Activated CD4-positive, alpha-beta T cell treated with anti-CD3 and anti-CD28 coated beads, Interleukin-2, amount 10 ng/mL, durations not matched to agents 7 days and 5 days (primary cell): Measurements from ENCODE around the gene GRID1. TPM values are rescaled to one million over a fixed set of nuclear protein-coding genes. Genes with fewer than 3 reads are reported as not detected.

Experiments used
- CTCF ChIA-PET: fragments of 350-600 bp; sonication (Branson Sonifier 250); formaldehyde crosslinking; loops from one replicate; lab custom pipeline; 2021; ENCODE audit warnings: antibody characterized with exemption; lab: Charles Lee
- POLR2A ChIA-PET: fragments of 350-600 bp; sonication (Branson Sonifier 250); formaldehyde crosslinking; loops from one replicate; lab custom pipeline; 2021; ENCODE audit warnings: antibody characterized with exemption; lab: Charles Lee
- DNase-seq: peaks from one replicate; pipeline ENCODE4 v3.0.0-alpha.2; 2020
- H3K27ac Mint-ChIP-seq: one replicate; pipeline ENCODE4 v1.8.0; 2021; ENCODE audit warnings: mild to moderate bottlenecking, moderate library complexity, mixed read lengths
- H3K27me3 Mint-ChIP-seq: one replicate; pipeline ENCODE4 v1.8.0; 2021; ENCODE audit warnings: mixed read lengths
- H3K36me3 Mint-ChIP-seq: one replicate; pipeline ENCODE4 v1.8.0; 2021; ENCODE audit warnings: low read depth, mixed read lengths
- H3K4me1 Mint-ChIP-seq: one replicate; pipeline ENCODE4 v1.8.0; 2021; ENCODE audit warnings: mixed read lengths
- H3K4me3 Mint-ChIP-seq: one replicate; pipeline ENCODE4 v1.8.0; 2021; ENCODE audit warnings: mild to moderate bottlenecking, moderate library complexity, mixed read lengths
- H3K9me3 Mint-ChIP-seq: one replicate; pipeline ENCODE4 v1.8.0; 2021; ENCODE audit warnings: mixed read lengths
- total RNA-seq, 2 experiments: library from RNA; stranded (reverse); gene quantifications; one replicate each; pipeline ENCODE4 v1.2.3, GENCODE V29; 2021

Gene GRID1
- total RNA-seq, 2 experiments from 2014 or later, result not detected

GRCh38 chr10:86164960-86165630 is 201.5 kb downstream of the GRID1 start:
- no peak overlapping the region for H3K27ac Mint-ChIP-seq
- H3K27me3 Mint-ChIP-seq, result no peaks in the 10 kb centered on the region
- no peak overlapping the region for H3K4me3 Mint-ChIP-seq
- no peaks in the 10 kb centered on the region for H3K36me3 Mint-ChIP-seq
- POLR2A ChIA-PET, result no interaction called here
- no peak for DNase-seq
- no peaks in the 10 kb centered on the region for H3K9me3 Mint-ChIP-seq
- H3K4me1 Mint-ChIP-seq, result no peaks in the 10 kb centered on the region
- CTCF ChIA-PET, result no interaction called here

DNA sequence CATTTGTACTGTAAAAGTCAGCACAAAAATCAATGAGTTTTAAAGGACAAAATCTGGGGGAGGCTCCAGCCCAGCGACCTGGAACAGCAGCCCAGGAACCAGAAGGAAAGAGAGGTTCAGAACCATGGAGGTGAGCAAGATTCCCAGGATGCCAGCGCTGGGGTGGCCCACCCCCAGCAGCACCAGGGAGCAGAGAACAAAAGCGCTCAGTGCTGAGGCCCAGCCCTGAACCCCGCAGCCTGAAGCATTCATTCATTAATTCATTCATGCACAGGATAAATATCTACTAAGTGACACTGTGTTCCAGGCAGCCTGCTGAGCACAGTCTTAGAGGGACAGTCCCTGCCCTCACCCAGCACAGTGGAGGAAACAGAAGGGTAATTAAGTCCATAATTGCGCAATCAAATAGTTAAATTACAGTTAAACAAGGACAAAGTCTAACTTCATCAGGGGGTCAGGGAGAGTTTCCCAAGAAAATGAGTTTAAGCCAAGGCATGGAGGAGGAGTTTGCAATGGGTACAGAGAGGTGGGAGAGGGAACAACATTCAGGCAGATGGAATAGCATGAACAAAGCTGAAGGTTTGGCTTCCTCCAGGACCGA is 202.3 kb downstream of the GRID1 start:
- H3K27ac Mint-ChIP-seq, result no peak overlapping the region
- no peak overlapping the region for H3K4me3 Mint-ChIP-seq
- ChIA-PET CTCF (no interaction called here), POLR2A (no interaction called here)
- no peaks in the 10 kb centered on the region for H3K9me3 Mint-ChIP-seq
- no peaks in the 10 kb centered on the region for H3K36me3 Mint-ChIP-seq
- H3K27me3 Mint-ChIP-seq, result no peaks in the 10 kb centered on the region
- no peaks in the 10 kb centered on the region for H3K4me1 Mint-ChIP-seq
- DNase-seq, result no peak

DNA sequence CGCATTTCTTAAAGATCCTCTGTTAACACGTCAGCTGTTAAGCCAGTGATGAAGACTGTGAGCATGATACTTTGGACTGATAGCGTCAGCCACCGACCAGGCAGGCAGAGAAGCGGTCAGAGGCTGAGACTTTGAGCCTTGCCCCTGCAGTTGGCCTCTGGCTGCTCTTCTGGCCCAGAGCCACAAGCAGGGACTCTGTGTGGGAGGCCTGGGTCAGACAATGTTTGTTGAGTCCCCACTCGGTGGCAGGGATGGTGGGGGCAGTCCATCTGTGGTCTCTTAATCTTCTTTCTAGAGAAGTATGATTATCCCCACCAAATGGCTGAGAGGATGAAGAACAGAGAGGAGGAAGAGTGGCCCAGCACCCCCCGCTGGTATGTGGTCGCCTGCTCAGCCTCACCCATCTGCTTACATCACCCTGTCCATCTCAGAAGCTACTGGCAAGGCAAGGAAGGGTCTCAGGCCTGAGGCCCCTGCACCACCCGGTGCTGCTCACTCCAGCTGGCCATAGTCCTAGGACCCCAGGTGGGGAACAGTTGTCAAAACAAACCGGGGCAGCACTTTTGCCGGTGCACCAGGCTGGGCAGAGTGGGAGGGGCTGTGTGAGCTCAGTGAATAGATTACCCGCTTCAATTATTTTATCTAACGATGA is 202.9 kb downstream of the GRID1 start:
- Mint-ChIP-seq H3K4me1 (no peaks in the 10 kb centered on the region), H3K9me3 (no peaks in the 10 kb centered on the region), H3K36me3 (no peaks in the 10 kb centered on the region), H3K4me3 (no peak overlapping the region), H3K27ac (no peak overlapping the region), H3K27me3 (no peaks in the 10 kb centered on the region)
- CTCF ChIA-PET, result no interaction called here
- no peak for DNase-seq
- POLR2A ChIA-PET, result no interaction called here

GRCh38 chr10:86162696-86163400 is 203.7 kb downstream of the GRID1 start:
- no peaks in the 10 kb centered on the region for H3K4me1 Mint-ChIP-seq
- H3K27ac Mint-ChIP-seq, result no peak overlapping the region
- no peak overlapping the region for H3K4me3 Mint-ChIP-seq
- no peak for DNase-seq
- ChIA-PET POLR2A (no interaction called here), CTCF (no interaction called here)
- no peaks in the 10 kb centered on the region for H3K36me3 Mint-ChIP-seq
- H3K27me3 Mint-ChIP-seq, result no peaks in the 10 kb centered on the region
- H3K9me3 Mint-ChIP-seq, result no peaks in the 10 kb centered on the region

DNA sequence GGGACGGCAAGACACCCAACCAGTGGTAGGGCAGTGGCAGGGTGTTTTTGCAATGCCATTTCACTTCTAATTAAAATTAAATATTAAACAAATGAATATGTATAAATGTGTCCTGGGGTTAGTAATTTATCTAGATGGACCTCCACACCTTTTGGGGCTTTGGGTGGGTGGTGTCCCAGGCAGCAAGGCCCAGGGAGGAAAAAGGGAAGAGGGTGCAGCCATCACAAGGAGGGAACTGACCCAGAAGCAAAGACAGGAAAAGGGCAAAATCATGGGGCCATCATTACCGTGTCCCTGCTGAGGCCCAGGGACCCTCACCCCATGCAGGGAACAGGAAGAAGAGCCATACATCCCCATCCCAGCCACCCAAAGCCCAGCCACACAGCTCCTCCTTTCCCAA is 204.6 kb downstream of the GRID1 start:
- CTCF ChIA-PET, result no interaction called here

GRCh38 chr10:86160890-86161585 is 205.6 kb downstream of the GRID1 start:
- DNase-seq, result no peak
- Mint-ChIP-seq H3K27ac (no peak overlapping the region), H3K36me3 (no peaks in the 10 kb centered on the region), H3K27me3 (no peaks in the 10 kb centered on the region), H3K9me3 (no peaks in the 10 kb centered on the region), H3K4me1 (no peaks in the 10 kb centered on the region), H3K4me3 (no peak overlapping the region)
- POLR2A ChIA-PET, result no interaction called here
- CTCF ChIA-PET, result no interaction called here

More for the DNA sequence above, 204.6 kb downstream of the GRID1 start:
- H3K27me3 Mint-ChIP-seq, result no peaks in the 10 kb centered on the region
- H3K9me3 Mint-ChIP-seq, result no peaks in the 10 kb centered on the region
- DNase-seq, result no peak
- no peak overlapping the region for H3K27ac Mint-ChIP-seq
- H3K4me1 Mint-ChIP-seq, result no peaks in the 10 kb centered on the region
- no peak overlapping the region for H3K4me3 Mint-ChIP-seq
- POLR2A ChIA-PET, result no interaction called here
- no peaks in the 10 kb centered on the region for H3K36me3 Mint-ChIP-seq

- Mint-ChIP-seq H3K36me3 (no peaks in the 10 kb centered on the region), H3K4me3 (no peak overlapping the region), H3K27me3 (no peaks in the 10 kb centered on the region), H3K27ac (no peak overlapping the region), H3K4me1 (no peaks in the 10 kb centered on the region), H3K9me3 (no peaks in the 10 kb centered on the region)
- ChIA-PET CTCF (no interaction called here), POLR2A (no interaction called here)
- DNase-seq, result no peak
These were observed 206.8 kb downstream of the GRID1 start for GRCh38 chr10:86159797-86160196.

- Mint-ChIP-seq H3K4me3 (no peak overlapping the region), H3K36me3 (no peaks in the 10 kb centered on the region), H3K27me3 (no peaks in the 10 kb centered on the region), H3K9me3 (no peaks in the 10 kb centered on the region), H3K4me1 (no peaks in the 10 kb centered on the region), H3K27ac (no peak overlapping the region)
- POLR2A ChIA-PET, result no interaction called here
- no peak for DNase-seq
- CTCF ChIA-PET, result interaction anchor here (2.0 kb wide), 1 partner anchor 26 kb away, joined by 4 read pairs; no protein-coding TSS in a partner anchor
These were observed 211.3 kb downstream of the GRID1 start for GRCh38 chr10:86155054-86155921.

DNA sequence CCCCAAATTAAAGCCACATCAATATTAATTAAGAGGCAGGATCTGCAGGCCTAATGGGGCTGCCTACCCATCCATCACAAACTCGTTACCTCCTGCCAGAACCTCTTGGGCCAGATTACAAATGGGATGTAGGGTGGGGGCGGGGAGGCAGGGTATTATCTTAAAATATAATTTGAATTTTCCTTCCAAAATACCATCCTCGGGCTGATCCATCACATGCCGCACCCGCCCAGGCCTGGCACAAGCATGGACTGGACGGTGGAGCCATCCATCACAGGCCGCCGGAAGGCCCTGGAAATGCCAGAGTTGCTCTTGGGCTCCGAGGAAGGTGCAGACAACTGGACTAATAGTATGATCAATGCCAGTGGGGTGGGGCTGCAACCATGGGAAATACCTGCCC is 212.8 kb downstream of the GRID1 start:
- ChIA-PET POLR2A (no interaction called here), CTCF (no interaction called here)
- Mint-ChIP-seq H3K27me3 (no peaks in the 10 kb centered on the region), H3K4me1 (no peaks in the 10 kb centered on the region), H3K27ac (no peak overlapping the region), H3K36me3 (no peaks in the 10 kb centered on the region), H3K9me3 (no peaks in the 10 kb centered on the region), H3K4me3 (no peak overlapping the region)
- no peak for DNase-seq

DNA sequence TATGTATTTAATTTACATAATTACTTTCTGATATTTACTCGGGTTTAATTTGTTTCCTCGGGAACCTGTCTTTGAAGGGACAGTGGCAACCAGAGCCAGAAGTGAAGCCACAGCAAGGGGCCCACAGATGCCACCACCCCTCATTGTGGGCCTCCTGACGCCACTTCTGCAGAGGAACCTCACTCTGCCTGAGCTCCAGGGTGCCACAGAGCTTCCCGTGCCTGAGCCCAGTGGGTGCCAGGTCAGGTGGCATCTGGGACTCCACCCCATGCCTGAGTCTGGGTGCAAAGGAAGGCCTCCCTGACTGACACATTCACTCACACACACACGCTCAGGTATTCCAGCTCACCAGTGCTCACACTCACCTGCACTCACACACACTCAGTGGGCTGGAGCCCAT is 213.7 kb downstream of the GRID1 start:
- H3K36me3 Mint-ChIP-seq, result no peaks in the 10 kb centered on the region
- POLR2A ChIA-PET, result no interaction called here
- no peaks in the 10 kb centered on the region for H3K9me3 Mint-ChIP-seq
- no peaks in the 10 kb centered on the region for H3K27me3 Mint-ChIP-seq
- H3K4me3 Mint-ChIP-seq, result no peak overlapping the region
- CTCF ChIA-PET, result no interaction called here
- no peaks in the 10 kb centered on the region for H3K4me1 Mint-ChIP-seq
- no peak overlapping the region for H3K27ac Mint-ChIP-seq
- DNase-seq, result no peak

DNA sequence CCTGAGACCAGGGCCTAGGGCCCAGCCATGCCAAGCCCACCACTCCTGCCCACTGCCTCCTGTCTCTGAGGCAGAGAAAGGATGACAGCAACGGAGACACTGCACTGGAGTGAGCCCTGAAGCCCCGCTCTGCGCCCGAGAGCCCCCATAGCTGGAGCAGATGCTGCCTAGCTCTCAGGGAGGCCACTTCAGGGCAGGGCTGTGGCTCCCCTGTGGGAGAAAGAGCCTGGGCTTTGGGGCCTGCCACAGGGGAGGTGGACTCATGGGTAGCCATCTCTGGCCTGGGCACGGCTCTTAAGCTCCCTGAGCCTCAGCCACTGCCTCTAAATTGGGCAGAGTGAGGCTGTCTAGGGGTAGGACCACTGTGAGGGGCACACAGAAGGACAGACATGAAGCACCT is 214.2 kb downstream of the GRID1 start:
- Mint-ChIP-seq H3K9me3 (no peaks in the 10 kb centered on the region), H3K27me3 (no peaks in the 10 kb centered on the region), H3K4me1 (no peaks in the 10 kb centered on the region), H3K27ac (no peak overlapping the region), H3K36me3 (no peaks in the 10 kb centered on the region), H3K4me3 (no peak overlapping the region)
- ChIA-PET POLR2A (no interaction called here), CTCF (no interaction called here)
- no peak for DNase-seq

DNA sequence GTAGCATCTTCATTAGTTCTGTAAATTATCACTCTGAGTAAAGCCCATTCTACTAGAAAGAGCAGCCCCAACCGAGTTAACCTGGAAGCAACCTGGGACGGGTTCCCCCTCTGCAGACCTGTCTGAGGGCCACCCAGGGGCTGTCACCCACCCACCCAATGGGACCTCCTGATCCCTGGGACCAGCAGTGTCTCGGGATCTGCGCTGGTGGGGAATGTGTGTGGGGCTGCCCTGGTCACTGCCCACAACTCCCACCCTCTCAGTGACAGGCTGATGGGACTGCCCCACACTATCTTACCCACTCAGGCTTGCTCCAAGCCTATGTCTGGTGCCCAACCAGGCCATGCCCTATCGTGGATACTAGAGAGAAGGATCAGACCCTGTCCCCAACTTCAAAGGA is 215.0 kb downstream of the GRID1 start:
- Mint-ChIP-seq H3K36me3 (no peaks in the 10 kb centered on the region), H3K4me1 (no peaks in the 10 kb centered on the region), H3K27me3 (no peaks in the 10 kb centered on the region), H3K4me3 (no peak overlapping the region), H3K9me3 (no peaks in the 10 kb centered on the region), H3K27ac (no peak overlapping the region)
- POLR2A ChIA-PET, result no interaction called here
- no peak for DNase-seq
- CTCF ChIA-PET, result no interaction called here
